Prostate gland (tissue), 2 donors: ENCODE measurements around the gene GREB1.

Experiments
- CTCF ChIP-seq, 4 experiments: fragments of 200-600 bp in 2 of 4; fragments of 450-650 bp in 2 of 4; sonication (generic) in 2 of 4; IDR thresholded peaks; 1 replicate in 3 of 4; 2 replicates in 1 of 4; pipeline ENCODE4 v1.5.1; 2016 to 2019; ENCODE audit warnings: antibody characterized with exemption in 4 of 4, mild to moderate bottlenecking in 2 of 4, moderate library complexity in 2 of 4
- POLR2A ChIP-seq: fragments of 450-650 bp; IDR thresholded peaks from one replicate; pipeline ENCODE4 v1.6.1; 2016; ENCODE audit warnings: antibody characterized with exemption, mild to moderate bottlenecking
- POLR2AphosphoS5 ChIP-seq: sonication (generic); formaldehyde crosslinking; IDR thresholded peaks from one replicate; pipeline ENCODE4 v1.6.1; 2017; ENCODE audit warnings: antibody characterized with exemption

GRCh38 chr2:11507517-11507916, 26.3 kb upstream of the GREB1 start:
- TF ChIP-seq CTCF (IDR thresholded peaks at IDR 0.05) (no peak), POLR2AphosphoS5 (no peak), POLR2A (no peak)
